Measurements from ENCODE around the gene GREM2. TPM values are rescaled to one million over a fixed set of nuclear protein-coding genes. Genes with fewer than 3 reads are reported as not detected.

Gene GREM2
- total and polyA plus RNA-seq, 2 donors (not counting 3 experiments of a cell fraction or from before 2014, with no cell fraction given), result not detected

DNA sequence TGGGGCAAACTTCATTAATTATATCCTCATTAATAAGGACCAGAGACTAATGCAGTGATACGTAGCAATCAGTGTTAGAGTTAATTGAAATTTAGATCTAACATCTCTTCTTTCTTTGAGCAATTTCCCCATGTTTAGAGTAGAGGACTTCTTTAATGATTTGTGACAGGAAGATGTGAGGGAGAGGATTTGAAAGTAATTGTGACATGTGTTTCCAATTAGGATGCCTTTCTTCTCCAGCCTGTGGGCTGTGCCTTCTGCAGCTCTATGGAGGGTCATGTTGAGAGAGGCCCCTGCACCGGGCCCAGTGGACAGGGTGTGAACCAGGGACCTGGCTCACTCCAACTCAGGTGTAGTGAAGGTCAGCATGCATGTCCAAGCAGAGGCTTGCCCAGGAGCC, 103.0 kb downstream of the GREM2 start:
- no peak for DNase-seq (ENCODE audit: low read depth, low spot score)
- dilution Hi-C loops (cut with MboI; ENCODE audit: extremely low pct_ligation_motif_present, low sequenced_read_pairs), result no loop called here
- H4K20me1 ChIP-seq (replicated peaks; ENCODE audit: control insufficient read depth, extremely low read depth, insufficient read depth, low read length), result no peaks in the 10 kb centered on the region
- H3K4me1 ChIP-seq (ENCODE audit: control insufficient read depth, extremely low read depth, insufficient read depth, low read length), result no peaks in the 10 kb centered on the region
- intact Hi-C loops (cut with micrococcal nuclease), result no loop called here
- no peak for TF ChIP-seq FOS (IDR thresholded peaks at IDR 0.05; ENCODE audit: borderline replicate concordance, insufficient read depth, low read length)
- no peak for TF ChIP-seq CTCF (IDR thresholded peaks at IDR 0.05; ENCODE audit: extremely low read depth in 1 of 2, insufficient read depth in 1 of 2, low read depth in 1 of 2, low read length in 2 of 2)
- TF ChIP-seq MAX (IDR thresholded peaks at IDR 0.05; ENCODE audit: insufficient read depth, insufficient read length), result no peak
- no peak for TF ChIP-seq POLR2A (IDR thresholded peaks at IDR 0.05; ENCODE audit: low read depth, low read length)
- no peak for TF ChIP-seq MYC (IDR thresholded peaks at IDR 0.05; ENCODE audit: low read depth, low read length)
- no peak for TF ChIP-seq POLR2AphosphoS5 (IDR thresholded peaks at IDR 0.05; ENCODE audit: insufficient read depth, low read depth, low read length)
- TF ChIP-seq GATA2 (IDR thresholded peaks at IDR 0.05; ENCODE audit: insufficient read depth, insufficient read length, low read depth, low read length), result no peak
- TF ChIP-seq EZH2 (IDR thresholded peaks at IDR 0.05; ENCODE audit: borderline replicate concordance, low read depth, low read length, severe bottlenecking), result no peak
- no peak for TF ChIP-seq JUN (IDR thresholded peaks at IDR 0.05; ENCODE audit: borderline replicate concordance, insufficient read depth, insufficient read length, low read depth)
- no peak overlapping the region for H2AFZ ChIP-seq (ENCODE audit: low read depth, low read length)
- BruUV-seq (replicated peaks), result no TSS peak
- POLR2A ChIA-PET, result no interaction called here
- H3K9me3 ChIP-seq (replicated peaks; ENCODE audit: control insufficient read depth, insufficient read depth, low read length), result no peaks in the 10 kb centered on the region
- no peak overlapping the region for H3K4me3 ChIP-seq (replicated peaks in 1 of 3; ENCODE audit: insufficient read depth in 1 of 3, low read depth in 1 of 3, low read length in 3 of 3)
- no peak for FAIRE-seq
- no peak overlapping the region for H3K9ac ChIP-seq (replicated peaks; ENCODE audit: extremely low read depth, insufficient read depth, low read length)
- CTCF ChIA-PET, result no interaction called here
- no peaks in the 10 kb centered on the region for H3K9me1 ChIP-seq (replicated peaks; ENCODE audit: control insufficient read depth, extremely low read depth, insufficient read depth, low read length)
- H3K27ac ChIP-seq (ENCODE audit: insufficient read depth, low read depth, low read length), result no peak overlapping the region
- H3K79me2 ChIP-seq (ENCODE audit: control insufficient read depth, insufficient read depth, low read length), result no peaks in the 10 kb centered on the region
- no peaks in the 10 kb centered on the region for H3K36me3 ChIP-seq (ENCODE audit: control insufficient read depth in 2 of 2, extremely low read depth in 1 of 2, insufficient read depth in 2 of 2, low read length in 2 of 2)
- H3K4me2 ChIP-seq (ENCODE audit: insufficient read depth, low read length), result no peak overlapping the region
- H3K27me3 ChIP-seq (ENCODE audit: control insufficient read depth in 2 of 2, insufficient read depth in 2 of 2, low read length in 2 of 2), result no peaks in the 10 kb centered on the region
